Measurements from ENCODE around the gene ADGRG1.

- TF ChIP-seq CTCF (IDR thresholded peaks at IDR 0.05; ENCODE audit: low read length) (no peak), EZH2 (optimal IDR thresholded peaks at IDR 0.05; ENCODE audit: low read depth, low read length) (no peak)
Observed at GRCh38 chr16:57608462-57609113, 19.8 kb upstream of the ADGRG1 start.
